Brain microvascular endothelial cell (primary cell): Measurements from ENCODE around the gene HPSE.
"Not testable (repeated sequence)": the region's sequence is repeated elsewhere in the genome, so short reads cannot be mapped to it uniquely, and the experiment has no call there.

Experiments used
- DNase-seq: peaks from one replicate; pipeline ENCODE4 v3.0.0-alpha.2; 2020
- H3K27ac ChIP-seq: fragments of 250-450 bp; sonication (Bioruptor Pico); 2 replicates; pipeline ENCODE4 v1.5.1; 2020; ENCODE audit warnings: mild to moderate bottlenecking, moderate library complexity
- H3K27me3 ChIP-seq: fragments of 250-450 bp; sonication (Bioruptor Pico); replicated peaks from 2 replicates; pipeline ENCODE4 v1.5.1; 2020; ENCODE audit warnings: mild to moderate bottlenecking
- H3K36me3 ChIP-seq: fragments of 250-450 bp; sonication (Bioruptor Pico); replicated peaks from 2 replicates; pipeline ENCODE4 v1.5.1; 2020; ENCODE audit warnings: mild to moderate bottlenecking
- H3K4me3 ChIP-seq: 2 replicates; pipeline ENCODE4 v1.5.1; 2011; ENCODE audit warnings: low read depth, mild to moderate bottlenecking, control low read depth, low read length, moderate library complexity
- in situ Hi-C: cut with HindIII; loops from 2 replicates; pipeline ENCODE4 v1.10.0; 2017; ENCODE audit warnings: low sequenced_read_pairs, low pct_ligation_motif_present
- TF ChIP-seq, protein P1 (sequence below): IDR thresholded peaks from 2 replicates; pipeline ENCODE4 v1.5.1; 2011; ENCODE audit warnings: low read depth, mild to moderate bottlenecking, moderate library complexity, low read length, control low read depth, inconsistent platforms; ENCODE audit errors: missing control alignments

Gene HPSE

DNA sequence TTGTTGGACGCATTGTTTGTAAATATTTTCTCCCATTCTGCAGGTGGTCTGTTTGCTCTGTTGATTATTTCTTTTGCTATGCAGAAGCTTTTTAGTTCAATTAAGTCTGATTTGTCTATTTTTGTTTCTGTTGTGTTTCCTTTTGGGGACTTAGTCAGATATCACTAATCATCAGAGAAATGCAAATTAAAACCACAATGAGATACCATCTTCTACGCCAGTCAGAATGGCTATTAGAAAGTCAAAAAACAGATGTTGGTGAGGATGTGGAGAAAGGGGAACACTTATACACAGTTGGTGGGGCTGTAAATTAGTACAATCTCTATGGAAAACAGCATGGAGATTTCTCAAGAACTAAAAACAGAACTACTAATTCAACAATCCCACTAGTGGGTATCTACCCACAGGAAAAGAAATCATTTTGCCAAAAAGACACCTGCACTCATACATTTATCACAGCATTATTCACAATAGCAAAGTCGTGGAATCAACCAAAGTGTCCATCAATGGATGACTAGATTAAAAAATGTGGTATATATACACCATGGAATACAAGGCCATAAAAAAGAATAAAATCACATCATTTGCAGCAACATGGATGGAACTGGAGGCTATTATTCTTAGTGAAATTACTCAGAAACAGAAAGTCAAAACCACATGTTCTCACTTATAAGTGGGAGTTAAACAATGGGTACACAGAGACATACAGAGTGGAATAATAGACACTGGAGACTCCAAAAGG lies 58.2 kb downstream of the HPSE start:
- peaks cover 4% of the 10 kb centered on the region for H3K36me3 ChIP-seq
- no peak overlapping the region for H3K27ac ChIP-seq
- H3K27me3 ChIP-seq, result no peaks in the 10 kb centered on the region
- in situ Hi-C loops, result no loop called here
- TF ChIP-seq, protein P1, sequence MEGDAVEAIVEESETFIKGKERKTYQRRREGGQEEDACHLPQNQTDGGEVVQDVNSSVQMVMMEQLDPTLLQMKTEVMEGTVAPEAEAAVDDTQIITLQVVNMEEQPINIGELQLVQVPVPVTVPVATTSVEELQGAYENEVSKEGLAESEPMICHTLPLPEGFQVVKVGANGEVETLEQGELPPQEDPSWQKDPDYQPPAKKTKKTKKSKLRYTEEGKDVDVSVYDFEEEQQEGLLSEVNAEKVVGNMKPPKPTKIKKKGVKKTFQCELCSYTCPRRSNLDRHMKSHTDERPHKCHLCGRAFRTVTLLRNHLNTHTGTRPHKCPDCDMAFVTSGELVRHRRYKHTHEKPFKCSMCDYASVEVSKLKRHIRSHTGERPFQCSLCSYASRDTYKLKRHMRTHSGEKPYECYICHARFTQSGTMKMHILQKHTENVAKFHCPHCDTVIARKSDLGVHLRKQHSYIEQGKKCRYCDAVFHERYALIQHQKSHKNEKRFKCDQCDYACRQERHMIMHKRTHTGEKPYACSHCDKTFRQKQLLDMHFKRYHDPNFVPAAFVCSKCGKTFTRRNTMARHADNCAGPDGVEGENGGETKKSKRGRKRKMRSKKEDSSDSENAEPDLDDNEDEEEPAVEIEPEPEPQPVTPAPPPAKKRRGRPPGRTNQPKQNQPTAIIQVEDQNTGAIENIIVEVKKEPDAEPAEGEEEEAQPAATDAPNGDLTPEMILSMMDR, result no peak
- DNase-seq, result no peak
- no peak overlapping the region for H3K4me3 ChIP-seq

- H3K36me3 ChIP-seq, H3K4me3 ChIP-seq, DNase-seq, H3K27ac ChIP-seq, H3K27me3 ChIP-seq: not testable (repeated sequence)
- in situ Hi-C loops, result loop anchor here (25.0 kb wide), 1 partner anchor 237 kb away; the partner anchor contains the start of gene COPS4
Observed at GRCh38 chr4:83273926-83274325, 60.7 kb downstream of the HPSE start.

DNA sequence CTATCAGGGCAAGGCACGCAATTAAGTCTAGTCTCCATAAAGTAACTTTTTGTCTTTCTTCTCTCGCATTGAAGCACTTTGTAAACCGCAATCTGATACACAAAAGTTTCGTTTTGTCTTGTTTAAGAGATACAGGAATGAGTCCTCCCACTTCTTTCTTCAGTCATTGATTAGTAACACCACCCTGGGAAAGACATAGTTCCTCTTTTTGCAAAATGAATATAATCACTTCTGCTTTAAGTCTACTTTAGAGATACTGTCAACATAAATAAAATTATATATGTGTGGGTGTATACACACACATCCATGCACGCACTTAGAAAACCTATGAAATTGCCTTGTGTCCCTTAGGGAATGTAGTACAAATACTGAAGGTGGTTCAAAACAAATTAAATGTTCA lies 61.7 kb downstream of the HPSE start:
- Histone ChIP-seq H3K27me3 (no peaks in the 10 kb centered on the region), H3K4me3 (no peak overlapping the region), H3K36me3 (no peaks in the 10 kb centered on the region), H3K27ac (no peak overlapping the region)
- DNase-seq, result no peak
- TF ChIP-seq, protein P1, result no peak
- in situ Hi-C loops, result loop anchor here (25.0 kb wide), 1 partner anchor 236 kb away; the partner anchor contains the start of gene COPS4

- TF ChIP-seq, protein P1, result no peak
- no peak overlapping the region for H3K27ac ChIP-seq
- in situ Hi-C loops, result loop anchor here (25.0 kb wide), 1 partner anchor 232 kb away; the partner anchor contains the start of gene COPS4
- no peak for DNase-seq
- H3K27me3 ChIP-seq, result no peaks in the 10 kb centered on the region
- H3K36me3 ChIP-seq, result no peaks in the 10 kb centered on the region
- no peak overlapping the region for H3K4me3 ChIP-seq
Observed at GRCh38 chr4:83269256-83269655, 65.4 kb downstream of the HPSE start.

GRCh38 chr4:83268491-83268890 lies 66.2 kb downstream of the HPSE start:
- Histone ChIP-seq H3K27me3 (no peaks in the 10 kb centered on the region), H3K27ac (no peak overlapping the region), H3K4me3 (no peak overlapping the region), H3K36me3 (no peaks in the 10 kb centered on the region)
- DNase-seq, result no peak
- TF ChIP-seq, protein P1, result no peak
- in situ Hi-C loops, result loop anchor here (25.0 kb wide), 1 partner anchor 231 kb away; the partner anchor contains the start of gene COPS4

DNA sequence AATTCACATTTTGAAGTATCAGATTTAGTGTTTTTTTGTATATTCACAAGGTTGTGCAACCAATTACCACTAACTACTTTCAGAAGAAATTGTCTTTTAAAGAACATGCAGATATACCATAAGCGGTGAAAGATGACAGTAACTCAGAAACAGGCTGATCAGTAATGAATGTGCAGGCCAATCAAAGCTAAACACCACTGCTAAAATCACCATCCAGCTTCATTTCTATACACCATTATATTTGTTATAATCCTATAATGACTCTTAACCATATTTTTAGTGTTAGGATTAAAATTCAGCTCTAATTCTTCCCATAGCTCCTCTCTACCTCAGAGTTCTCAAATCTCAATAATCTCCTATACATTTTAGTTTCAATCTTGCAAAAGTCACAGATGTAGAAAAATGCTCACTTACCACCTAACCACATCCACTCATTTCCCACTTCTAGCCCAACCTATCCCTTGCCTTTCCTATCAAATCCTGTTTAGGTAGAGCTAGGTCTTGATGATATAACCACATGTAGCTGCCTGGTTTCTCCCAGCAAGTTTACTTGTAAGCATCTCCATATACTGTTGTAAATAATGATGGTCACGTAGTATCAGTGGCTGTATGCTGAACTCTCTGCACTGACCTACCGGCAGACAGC lies 66.7 kb downstream of the HPSE start:
- H3K36me3 ChIP-seq, result no peaks in the 10 kb centered on the region
- no peak for DNase-seq
- H3K27me3 ChIP-seq, result no peaks in the 10 kb centered on the region
- H3K27ac ChIP-seq, result no peak overlapping the region
- H3K4me3 ChIP-seq, result no peak overlapping the region
- in situ Hi-C loops, result loop anchor here (25.0 kb wide), 1 partner anchor 231 kb away; the partner anchor contains the start of gene COPS4
- TF ChIP-seq, protein P1, result no peak
